Liver (tissue), 9 donors: ENCODE results near the gene DIP2A. TPM values are rescaled to one million over a fixed set of nuclear protein-coding genes. Genes with fewer than 3 reads are reported as not detected.

Experiments
- DNase-seq: peaks from one replicate; pipeline ENCODE4 v3.0.0-alpha.2; 2017; ENCODE audit warnings: low spot score
- H3K27ac ChIP-seq, 2 donors: one replicate each; pipeline ENCODE4 v1.7.0; 2013; ENCODE audit warnings: inconsistent platforms in 2 of 2, low read length in 2 of 2, control low read depth in 1 of 2, low read depth in 1 of 2, mild to moderate bottlenecking in 1 of 2
- H3K27me3 ChIP-seq, 4 donors: one replicate each; pipeline versions ENCODE4 v1.6.1 to v1.7.0; 2013; ENCODE audit warnings: low read length in 3 of 4, inconsistent platforms in 1 of 4, mild to moderate bottlenecking in 1 of 4, moderate library complexity in 1 of 4; ENCODE audit not compliant: control insufficient read depth in 4 of 4, insufficient read depth in 4 of 4
- H3K36me3 ChIP-seq, 4 donors: one replicate each; pipeline versions ENCODE4 v1.6.1 to v1.7.0; 2013; ENCODE audit warnings: low read length in 3 of 4, mild to moderate bottlenecking in 3 of 4, low read depth in 1 of 4, moderate library complexity in 1 of 4; ENCODE audit not compliant: control insufficient read depth in 4 of 4, insufficient read depth in 3 of 4
- H3K4me1 ChIP-seq, 4 donors: one replicate each; pipeline versions ENCODE4 v1.6.1 to v1.7.0; 2013; ENCODE audit warnings: low read length in 3 of 4, mild to moderate bottlenecking in 3 of 4, moderate library complexity in 1 of 4; ENCODE audit not compliant: control insufficient read depth in 4 of 4, insufficient read depth in 4 of 4
- H3K4me3 ChIP-seq, 3 donors: one replicate each; pipeline versions ENCODE4 v1.6.1 to v1.7.0; 2013; ENCODE audit warnings: low read length in 3 of 3, control low read depth in 1 of 3, low read depth in 1 of 3, mild to moderate bottlenecking in 1 of 3
- H3K9ac ChIP-seq, 2 donors: one replicate each; pipeline ENCODE4 v1.7.0; 2013; ENCODE audit warnings: low read length in 2 of 2, mild to moderate bottlenecking in 2 of 2, moderate library complexity in 2 of 2, control low read depth in 1 of 2, low read depth in 1 of 2
- H3K9me3 ChIP-seq, 4 donors: one replicate each; pipeline versions ENCODE4 v1.6.1 to v1.7.0; 2013; ENCODE audit warnings: low read length in 3 of 4; ENCODE audit not compliant: control insufficient read depth in 4 of 4
- CTCF ChIP-seq: fragments of 150-350 bp; IDR thresholded peaks from 2 replicates; pipeline ENCODE4 v1.5.1; 2017; ENCODE audit warnings: improper control_type of control experiment, low read depth, low read length; ENCODE audit not compliant: missing input control
- EGR1 ChIP-seq, 2 donors: IDR thresholded peaks; 2 replicates each; pipeline ENCODE4 v1.6.1; 2016 to 2018; ENCODE audit warnings: antibody characterized with exemption in 2 of 2, low read depth in 2 of 2
- FOXA1 ChIP-seq: IDR thresholded peaks from 2 replicates; pipeline ENCODE4 v1.6.1; 2016; ENCODE audit warnings: antibody characterized with exemption
- FOXA2 ChIP-seq: IDR thresholded peaks from 2 replicates; pipeline ENCODE4 v1.6.1; 2016; ENCODE audit warnings: antibody characterized with exemption
- HNF4G ChIP-seq: IDR thresholded peaks from 2 replicates; pipeline ENCODE4 v1.6.1; 2016; ENCODE audit warnings: antibody characterized with exemption
- MAX ChIP-seq: IDR thresholded peaks from 2 replicates; pipeline ENCODE4 v1.6.1; 2016; ENCODE audit warnings: antibody characterized with exemption
- RAD21 ChIP-seq, 2 donors: IDR thresholded peaks; 2 replicates each; pipeline ENCODE4 v1.6.1; 2016; ENCODE audit warnings: antibody characterized with exemption in 2 of 2, mild to moderate bottlenecking in 2 of 2
- RXRA ChIP-seq, 2 donors: IDR thresholded peaks; 2 replicates each; pipeline ENCODE4 v1.6.1; 2017 to 2018; ENCODE audit warnings: antibody characterized with exemption in 2 of 2, mild to moderate bottlenecking in 1 of 2
- SP1 ChIP-seq: IDR thresholded peaks from 2 replicates; pipeline ENCODE4 v1.6.1; 2018; ENCODE audit warnings: antibody characterized with exemption, mild to moderate bottlenecking
- TAF1 ChIP-seq: conservative IDR thresholded peaks from 2 replicates; pipeline ENCODE4 v1.6.1; 2016; ENCODE audit warnings: antibody characterized with exemption, mild to moderate bottlenecking
- YY1 ChIP-seq: IDR thresholded peaks from 2 replicates; pipeline ENCODE4 v1.6.1; 2016; ENCODE audit warnings: antibody characterized with exemption, mild to moderate bottlenecking
- WGBS: extraction: QIAGEN DNeasy Blood & Tissue Kit; methylation state at CpG from one replicate; pipeline ENCODE4 v1.1.7; 2013; 5-methylcytosine and 5-hydroxymethylcytosine counted together
- polyA plus RNA-seq, 2 donors: library from polyadenylated mRNA; stranded (reverse) in 1 of 2; unstranded in 1 of 2; fragments of 200-250 nt in 1 of 2; fragments of >200 nt in 1 of 2; fragmentation: Nextera tagmentation in 1 of 2; extraction: Ambion mirVana in 1 of 2; gene quantifications; one replicate each; pipeline versions ENCODE4 v1.2.1 to v1.2.3, GENCODE V29; 2013 to 2015
- total RNA-seq, 2 donors: library from RNA; depleted of rRNA; stranded (reverse); fragments of >200 nt; gene quantifications; one replicate each; pipeline ENCODE4 v1.2.3, GENCODE V29; 2014
- TF ChIP-seq, protein P1 (sequence below): IDR thresholded peaks from 2 replicates; pipeline ENCODE4 v1.6.1; 2016; ENCODE audit warnings: antibody characterized with exemption, mild to moderate bottlenecking
- TF ChIP-seq, protein P2 (sequence below): IDR thresholded peaks from 2 replicates; pipeline ENCODE4 v1.6.1; 2016; ENCODE audit warnings: antibody characterized with exemption
- TF ChIP-seq, protein P3 (sequence below): IDR thresholded peaks from 2 replicates; pipeline ENCODE4 v1.6.1; 2016; ENCODE audit warnings: antibody characterized with exemption
- donor health status: healthy.
- donor health status: healthy.
- donor health status: healthy.
- donor health status: healthy.
- donor health status: healthy.

DIP2A gene
- total and polyA plus RNA-seq, 4 donors: 3.8 to 21.7 (median 7.5) TPM

GRCh38 chr21:46585191-46585953 lies 126.7 kb downstream of the DIP2A start:
- Histone ChIP-seq H3K36me3 (peaks cover 0 to 4% (median under 1%) of the 10 kb centered on the region in 4 donors), H3K4me1 (no peaks in the 10 kb centered on the region), H3K9me3 (peaks cover 3 to 6% (median 5%) of the 10 kb centered on the region in 4 donors), H3K4me3 (no peak overlapping the region), H3K27me3 (no peaks in the 10 kb centered on the region), H3K27ac (no peak overlapping the region), H3K9ac (no peak overlapping the region)
- TF ChIP-seq RAD21 (IDR thresholded peaks at IDR 0.05) (no peak), FOXA2 (no peak), CTCF (no peak)
- no peak for DNase-seq
- WGBS: 88% methylated on average over 7 of the region's 7 CpGs

GRCh38 chr21:46594276-46594675 lies 135.6 kb downstream of the DIP2A start:
- DNase-seq: no peak
- TF ChIP-seq, protein P1, sequence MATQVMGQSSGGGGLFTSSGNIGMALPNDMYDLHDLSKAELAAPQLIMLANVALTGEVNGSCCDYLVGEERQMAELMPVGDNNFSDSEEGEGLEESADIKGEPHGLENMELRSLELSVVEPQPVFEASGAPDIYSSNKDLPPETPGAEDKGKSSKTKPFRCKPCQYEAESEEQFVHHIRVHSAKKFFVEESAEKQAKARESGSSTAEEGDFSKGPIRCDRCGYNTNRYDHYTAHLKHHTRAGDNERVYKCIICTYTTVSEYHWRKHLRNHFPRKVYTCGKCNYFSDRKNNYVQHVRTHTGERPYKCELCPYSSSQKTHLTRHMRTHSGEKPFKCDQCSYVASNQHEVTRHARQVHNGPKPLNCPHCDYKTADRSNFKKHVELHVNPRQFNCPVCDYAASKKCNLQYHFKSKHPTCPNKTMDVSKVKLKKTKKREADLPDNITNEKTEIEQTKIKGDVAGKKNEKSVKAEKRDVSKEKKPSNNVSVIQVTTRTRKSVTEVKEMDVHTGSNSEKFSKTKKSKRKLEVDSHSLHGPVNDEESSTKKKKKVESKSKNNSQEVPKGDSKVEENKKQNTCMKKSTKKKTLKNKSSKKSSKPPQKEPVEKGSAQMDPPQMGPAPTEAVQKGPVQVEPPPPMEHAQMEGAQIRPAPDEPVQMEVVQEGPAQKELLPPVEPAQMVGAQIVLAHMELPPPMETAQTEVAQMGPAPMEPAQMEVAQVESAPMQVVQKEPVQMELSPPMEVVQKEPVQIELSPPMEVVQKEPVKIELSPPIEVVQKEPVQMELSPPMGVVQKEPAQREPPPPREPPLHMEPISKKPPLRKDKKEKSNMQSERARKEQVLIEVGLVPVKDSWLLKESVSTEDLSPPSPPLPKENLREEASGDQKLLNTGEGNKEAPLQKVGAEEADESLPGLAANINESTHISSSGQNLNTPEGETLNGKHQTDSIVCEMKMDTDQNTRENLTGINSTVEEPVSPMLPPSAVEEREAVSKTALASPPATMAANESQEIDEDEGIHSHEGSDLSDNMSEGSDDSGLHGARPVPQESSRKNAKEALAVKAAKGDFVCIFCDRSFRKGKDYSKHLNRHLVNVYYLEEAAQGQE: no peak
- TF ChIP-seq YY1 (no peak), HNF4G (no peak), RXRA (IDR thresholded peaks at IDR 0.05) (no peak), MAX (no peak), FOXA2 (no peak), EGR1 (IDR thresholded peaks at IDR 0.05; ENCODE audit: low read depth in 2 of 2) (no peak), SP1 (no peak), FOXA1 (no peak), RAD21 (IDR thresholded peaks at IDR 0.05) (no peak), CTCF (no peak), TAF1 (no peak)
- TF ChIP-seq, protein P2, sequence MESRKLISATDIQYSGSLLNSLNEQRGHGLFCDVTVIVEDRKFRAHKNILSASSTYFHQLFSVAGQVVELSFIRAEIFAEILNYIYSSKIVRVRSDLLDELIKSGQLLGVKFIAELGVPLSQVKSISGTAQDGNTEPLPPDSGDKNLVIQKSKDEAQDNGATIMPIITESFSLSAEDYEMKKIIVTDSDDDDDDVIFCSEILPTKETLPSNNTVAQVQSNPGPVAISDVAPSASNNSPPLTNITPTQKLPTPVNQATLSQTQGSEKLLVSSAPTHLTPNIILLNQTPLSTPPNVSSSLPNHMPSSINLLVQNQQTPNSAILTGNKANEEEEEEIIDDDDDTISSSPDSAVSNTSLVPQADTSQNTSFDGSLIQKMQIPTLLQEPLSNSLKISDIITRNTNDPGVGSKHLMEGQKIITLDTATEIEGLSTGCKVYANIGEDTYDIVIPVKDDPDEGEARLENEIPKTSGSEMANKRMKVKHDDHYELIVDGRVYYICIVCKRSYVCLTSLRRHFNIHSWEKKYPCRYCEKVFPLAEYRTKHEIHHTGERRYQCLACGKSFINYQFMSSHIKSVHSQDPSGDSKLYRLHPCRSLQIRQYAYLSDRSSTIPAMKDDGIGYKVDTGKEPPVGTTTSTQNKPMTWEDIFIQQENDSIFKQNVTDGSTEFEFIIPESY: no peak
- TF ChIP-seq, protein P3, sequence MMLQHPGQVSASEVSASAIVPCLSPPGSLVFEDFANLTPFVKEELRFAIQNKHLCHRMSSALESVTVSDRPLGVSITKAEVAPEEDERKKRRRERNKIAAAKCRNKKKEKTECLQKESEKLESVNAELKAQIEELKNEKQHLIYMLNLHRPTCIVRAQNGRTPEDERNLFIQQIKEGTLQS: no peak
- Histone ChIP-seq H3K9ac (no peak overlapping the region), H3K4me1 (peaks cover 0 to 6% (median 0%) of the 10 kb centered on the region in 4 donors), H3K27me3 (no peaks in the 10 kb centered on the region), H3K27ac (no peak overlapping the region), H3K4me3 (peak overlapping the region in 1 of 3 donors; percentile 28), H3K36me3 (no peaks in the 10 kb centered on the region), H3K9me3 (peaks cover 0 to 18% (median 11%) of the 10 kb centered on the region in 4 donors)
- 87% methylated on average over 8 of the region's 8 CpGs for WGBS
